Osteocyte (in vitro differentiated cells): ENCODE measurements around the gene SSR2. TPM values are rescaled to one million over a fixed set of nuclear protein-coding genes. Genes with fewer than 3 reads are reported as not detected.

Experiments used
- DNase-seq: peaks from one replicate; pipeline ENCODE4 v3.0.0; 2021; ENCODE audit warnings: mixed read lengths; ENCODE audit not compliant: unreplicated experiment; ENCODE audit errors: extremely low spot score
- H3K27ac Mint-ChIP-seq: one replicate; pipeline ENCODE4 v1.8.0; 2021; ENCODE audit warnings: mild to moderate bottlenecking, mixed read lengths; ENCODE audit not compliant: unreplicated experiment
- H3K27me3 Mint-ChIP-seq: one replicate; pipeline ENCODE4 v1.8.0; 2021; ENCODE audit warnings: mixed read lengths; ENCODE audit not compliant: unreplicated experiment
- H3K36me3 Mint-ChIP-seq: one replicate; pipeline ENCODE4 v1.8.0; 2021; ENCODE audit warnings: mixed read lengths; ENCODE audit not compliant: unreplicated experiment
- H3K4me1 Mint-ChIP-seq: one replicate; pipeline ENCODE4 v1.8.0; 2021; ENCODE audit warnings: mixed read lengths; ENCODE audit not compliant: unreplicated experiment
- H3K4me3 Mint-ChIP-seq: one replicate; pipeline ENCODE4 v1.8.0; 2021; ENCODE audit warnings: mild to moderate bottlenecking, moderate library complexity, mixed read lengths; ENCODE audit not compliant: unreplicated experiment
- H3K9me3 Mint-ChIP-seq: one replicate; pipeline ENCODE4 v1.8.0; 2021; ENCODE audit warnings: mixed read lengths; ENCODE audit not compliant: unreplicated experiment
- CTCF ChIP-seq: fragments of 200-600 bp; sonication (generic); IDR thresholded peaks from 2 replicates; pipeline ENCODE4 v1.5.0; 2021; ENCODE audit warnings: antibody characterized with exemption, mild to moderate bottlenecking, moderate library complexity
- total RNA-seq: library from RNA; stranded (reverse); gene quantifications from 2 replicates; pipeline ENCODE4 v1.2.1, GENCODE V29; 2021

The SSR2 gene
- total RNA-seq, 1 donor from 2014 or later, result 283 TPM

GRCh38 chr1:155979597-155980343 lies 41.0 kb downstream of the SSR2 start:
- Mint-ChIP-seq H3K4me1 (peaks cover 86% of the 10 kb centered on the region), H3K9me3 (no peaks in the 10 kb centered on the region), H3K36me3 (peaks cover 9% of the 10 kb centered on the region), H3K4me3 (peak overlapping the region; percentile 88), H3K27ac (peak overlapping the region; percentile 98), H3K27me3 (no peaks in the 10 kb centered on the region)
- DNase-seq, result no peak
- no peak for TF ChIP-seq CTCF

- Mint-ChIP-seq H3K9me3 (no peaks in the 10 kb centered on the region), H3K4me3 (peak overlapping the region; percentile 88), H3K4me1 (peaks cover 87% of the 10 kb centered on the region), H3K27ac (peak overlapping the region; percentile 98), H3K36me3 (peaks cover 9% of the 10 kb centered on the region), H3K27me3 (no peaks in the 10 kb centered on the region)
- no peak for DNase-seq
- TF ChIP-seq CTCF, result no peak
Measured at GRCh38 chr1:155978973-155979429, 41.8 kb downstream of the SSR2 start.

GRCh38 chr1:155978325-155978972 lies 42.3 kb downstream of the SSR2 start, which contains the start of gene ARHGEF2:
TSS of gene ARHGEF2 (minus strand) at chr1:155978547. CDS start at chr1:155978427, 120 bp downstream.
- peak within 1 kb of the TSS; percentile 98 for H3K27ac Mint-ChIP-seq
- peaks cover 84% of the 10 kb centered on the region for H3K4me1 Mint-ChIP-seq
- H3K27me3 Mint-ChIP-seq, result no peaks in the 10 kb centered on the region

GRCh38 chr1:155977690-155978324 lies 42.9 kb downstream of the SSR2 start:
- TF ChIP-seq CTCF, result no peak
- Mint-ChIP-seq H3K27me3 (no peaks in the 10 kb centered on the region), H3K9me3 (no peaks in the 10 kb centered on the region), H3K27ac (peak overlapping the region; percentile 98), H3K4me1 (peaks cover 84% of the 10 kb centered on the region), H3K4me3 (peak overlapping the region; percentile 88), H3K36me3 (peaks cover 9% of the 10 kb centered on the region)
- DNase-seq, result no peak

More at GRCh38 chr1:155978325-155978972, 42.3 kb downstream of the SSR2 start, which contains the start of gene ARHGEF2:
- peak; percentile 43 for TF ChIP-seq CTCF
- Mint-ChIP-seq H3K4me3 (peak within 1 kb of the TSS; percentile 88), H3K9me3 (no peaks in the 10 kb centered on the region), H3K36me3 (peaks cover 9% of the 10 kb centered on the region)
- no peak for DNase-seq
